Measurements from ENCODE around the gene JAG1. TPM values are rescaled to one million over a fixed set of nuclear protein-coding genes. Genes with fewer than 3 reads are reported as not detected.

Gene JAG1
- total RNA-seq, 1 donor from 2014 or later: 278 TPM

DNA sequence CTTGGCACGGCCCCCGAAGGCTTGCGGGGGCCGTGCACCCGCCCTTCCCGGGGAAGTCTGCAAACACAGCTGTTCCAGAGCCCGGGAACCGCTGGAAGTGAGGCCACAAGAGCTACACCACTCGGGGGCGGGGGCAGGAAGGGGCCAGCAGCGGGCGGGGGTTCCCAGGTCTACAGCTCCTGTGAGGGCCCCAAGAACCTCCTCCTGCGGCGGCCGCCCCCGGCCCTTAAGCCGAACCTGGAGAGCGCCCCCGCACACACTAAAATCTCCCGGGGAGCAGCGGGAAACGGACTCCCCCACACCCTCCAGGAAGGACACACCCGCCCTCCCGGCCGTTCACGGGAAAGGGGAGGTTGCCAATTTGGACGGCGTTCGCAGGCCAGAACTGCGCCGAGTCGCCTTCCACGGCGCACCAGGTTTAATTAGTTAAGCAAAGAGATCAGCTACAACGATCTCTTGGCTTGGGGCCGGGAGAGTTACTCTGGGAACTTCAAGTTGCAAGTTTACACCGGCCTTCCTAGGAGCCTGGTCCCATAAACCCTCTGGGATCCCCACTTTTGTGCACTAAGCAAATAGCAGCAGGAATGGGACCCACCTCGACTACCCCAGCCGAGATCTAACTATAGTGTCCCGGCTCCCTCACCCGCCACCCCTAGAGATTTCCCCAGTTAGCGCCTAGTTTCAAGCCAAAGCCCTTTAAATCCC, 1.7 kb downstream of the JAG1 start:
- Histone ChIP-seq H3K27ac (ENCODE audit: low read depth, low read length) (peak overlapping the region; percentile 97), H3K4me3 (ENCODE audit: insufficient read depth, low read depth, low read length) (peak overlapping the region; percentile 72), H3K4me1 (ENCODE audit: insufficient read depth, low read length) (peaks cover 38% of the 10 kb centered on the region), H3K36me3 (ENCODE audit: insufficient read depth, low read length) (peaks cover 9% of the 10 kb centered on the region), H3K9me3 (ENCODE audit: insufficient read depth, low read depth, low read length) (no peaks in the 10 kb centered on the region), H3K27me3 (ENCODE audit: insufficient read depth, low read length) (no peaks in the 10 kb centered on the region), H3K79me2 (ENCODE audit: insufficient read depth, low read length) (peaks cover 62% of the 10 kb centered on the region), H3K4me2 (ENCODE audit: low read length) (peak overlapping the region; percentile 93), H2AFZ (ENCODE audit: low read depth, low read length) (peak overlapping the region; percentile 43), H4K20me1 (ENCODE audit: insufficient read depth, low read length) (peaks cover 31% of the 10 kb centered on the region), H3K9ac (ENCODE audit: low read length) (peak overlapping the region; percentile 93)
- Mint-ChIP-seq H3K9me3 (ENCODE audit: unreplicated experiment) (no peaks in the 10 kb centered on the region), H3K4me1 (ENCODE audit: low read depth, unreplicated experiment) (peaks cover 35% of the 10 kb centered on the region), H3K4me3 (ENCODE audit: unreplicated experiment) (peak overlapping the region; percentile 93), H3K36me3 (ENCODE audit: low read depth, unreplicated experiment) (peaks cover 35% of the 10 kb centered on the region), H3K27ac (ENCODE audit: unreplicated experiment) (peak overlapping the region; percentile 92), H3K27me3 (ENCODE audit: low read depth, unreplicated experiment) (no peaks in the 10 kb centered on the region)
- TF ChIP-seq, protein P1, sequence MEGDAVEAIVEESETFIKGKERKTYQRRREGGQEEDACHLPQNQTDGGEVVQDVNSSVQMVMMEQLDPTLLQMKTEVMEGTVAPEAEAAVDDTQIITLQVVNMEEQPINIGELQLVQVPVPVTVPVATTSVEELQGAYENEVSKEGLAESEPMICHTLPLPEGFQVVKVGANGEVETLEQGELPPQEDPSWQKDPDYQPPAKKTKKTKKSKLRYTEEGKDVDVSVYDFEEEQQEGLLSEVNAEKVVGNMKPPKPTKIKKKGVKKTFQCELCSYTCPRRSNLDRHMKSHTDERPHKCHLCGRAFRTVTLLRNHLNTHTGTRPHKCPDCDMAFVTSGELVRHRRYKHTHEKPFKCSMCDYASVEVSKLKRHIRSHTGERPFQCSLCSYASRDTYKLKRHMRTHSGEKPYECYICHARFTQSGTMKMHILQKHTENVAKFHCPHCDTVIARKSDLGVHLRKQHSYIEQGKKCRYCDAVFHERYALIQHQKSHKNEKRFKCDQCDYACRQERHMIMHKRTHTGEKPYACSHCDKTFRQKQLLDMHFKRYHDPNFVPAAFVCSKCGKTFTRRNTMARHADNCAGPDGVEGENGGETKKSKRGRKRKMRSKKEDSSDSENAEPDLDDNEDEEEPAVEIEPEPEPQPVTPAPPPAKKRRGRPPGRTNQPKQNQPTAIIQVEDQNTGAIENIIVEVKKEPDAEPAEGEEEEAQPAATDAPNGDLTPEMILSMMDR (IDR thresholded peaks at IDR 0.05; ENCODE audit: insufficient read depth, low read depth, low read length): no peak
- TF ChIP-seq EZH2 (IDR thresholded peaks at IDR 0.05; ENCODE audit: insufficient read depth, low read length): no peak
- DNase-seq (ENCODE audit: low read depth) (no peak), FAIRE-seq (no peak)

DNA sequence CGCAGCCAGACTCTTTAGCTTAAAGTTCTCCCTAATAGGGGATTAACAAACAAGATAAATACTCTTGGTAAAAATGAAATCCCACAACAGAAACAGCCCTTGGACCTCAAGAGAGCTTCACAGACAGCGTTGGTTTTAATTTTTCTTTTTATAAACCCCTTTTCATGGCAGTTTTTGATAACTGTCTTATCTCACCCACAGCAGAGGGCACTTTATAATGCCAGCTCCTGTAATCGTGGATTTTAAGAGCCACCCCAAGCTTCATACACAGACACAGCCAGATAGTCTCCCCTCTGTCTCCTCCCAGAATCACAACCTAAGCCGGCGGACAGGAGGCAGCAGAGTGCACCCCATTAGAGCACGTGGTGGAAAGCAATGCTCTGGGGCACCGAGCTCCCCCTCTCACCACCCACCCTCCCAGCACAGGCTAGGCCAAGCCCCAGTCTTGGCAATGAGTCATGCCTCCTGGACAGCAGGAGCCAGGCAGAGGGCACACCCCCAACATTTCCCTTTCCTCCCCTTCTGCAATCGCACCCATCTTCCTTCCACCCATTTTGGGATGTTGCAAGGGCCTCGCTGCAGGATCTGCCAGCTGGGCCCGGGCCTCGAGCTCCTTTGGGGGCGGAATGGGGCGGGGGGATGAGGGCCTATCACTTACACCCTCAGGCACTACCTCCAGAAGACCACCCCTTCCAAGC, 2.4 kb downstream of the JAG1 start:
- Histone ChIP-seq H3K36me3 (ENCODE audit: insufficient read depth, low read length) (peaks cover 9% of the 10 kb centered on the region), H3K4me3 (ENCODE audit: insufficient read depth, low read depth, low read length) (peak overlapping the region; percentile 72), H3K79me2 (ENCODE audit: insufficient read depth, low read length) (peaks cover 69% of the 10 kb centered on the region), H3K27ac (ENCODE audit: low read depth, low read length) (peak overlapping the region; percentile 97), H4K20me1 (ENCODE audit: insufficient read depth, low read length) (peaks cover 31% of the 10 kb centered on the region), H3K4me1 (ENCODE audit: insufficient read depth, low read length) (peaks cover 45% of the 10 kb centered on the region), H3K27me3 (ENCODE audit: insufficient read depth, low read length) (no peaks in the 10 kb centered on the region), H3K9ac (ENCODE audit: low read length) (peak overlapping the region; percentile 93), H2AFZ (ENCODE audit: low read depth, low read length) (no peak overlapping the region), H3K9me3 (ENCODE audit: insufficient read depth, low read depth, low read length) (no peaks in the 10 kb centered on the region), H3K4me2 (ENCODE audit: low read length) (peak overlapping the region; percentile 93)
- peak overlapping the region; percentile 77 for H3K27ac Mint-ChIP-seq (ENCODE audit: unreplicated experiment)
- FAIRE-seq: no peak
- no peaks in the 10 kb centered on the region for H3K27me3 Mint-ChIP-seq (ENCODE audit: low read depth, unreplicated experiment)
- peaks cover 36% of the 10 kb centered on the region for H3K36me3 Mint-ChIP-seq (ENCODE audit: low read depth, unreplicated experiment)
- TF ChIP-seq, protein P1 (IDR thresholded peaks at IDR 0.05; ENCODE audit: insufficient read depth, low read depth, low read length): peak; percentile 36
- no peak for TF ChIP-seq EZH2 (IDR thresholded peaks at IDR 0.05; ENCODE audit: insufficient read depth, low read length)
- DNase-seq (ENCODE audit: low read depth): peak; percentile 76
- H3K4me3 Mint-ChIP-seq (ENCODE audit: unreplicated experiment): peak overlapping the region; percentile 93
- peaks cover 34% of the 10 kb centered on the region for H3K4me1 Mint-ChIP-seq (ENCODE audit: low read depth, unreplicated experiment)
- H3K9me3 Mint-ChIP-seq (ENCODE audit: unreplicated experiment): no peaks in the 10 kb centered on the region

Data from astrocyte (in vitro differentiated cells and primary cell).